Nephron (organoid): Measurements from ENCODE around the gene LRRTM4.

ENCODE experiments used
- H3K27ac Mint-ChIP-seq, 3 experiments: 2 replicates each; pipeline ENCODE4 v1.8.0; 2020; ENCODE audit warnings: mixed read lengths in 3 of 3, mild to moderate bottlenecking in 2 of 3, moderate library complexity in 1 of 3
- H3K27me3 Mint-ChIP-seq: 2 replicates; pipeline ENCODE4 v1.8.0; 2021; ENCODE audit warnings: low read depth, mild to moderate bottlenecking, moderate library complexity, mixed read lengths
- H3K36me3 Mint-ChIP-seq: 2 replicates; pipeline ENCODE4 v1.8.0; 2020; ENCODE audit warnings: low read depth, mixed read lengths
- H3K4me1 Mint-ChIP-seq: 2 replicates; pipeline ENCODE4 v1.8.0; 2020; ENCODE audit warnings: mixed read lengths
- H3K4me3 Mint-ChIP-seq, 3 experiments: 2 replicates each; pipeline ENCODE4 v1.8.0; 2020; ENCODE audit warnings: mild to moderate bottlenecking in 3 of 3, mixed read lengths in 3 of 3, moderate library complexity in 2 of 3
- H3K9me3 Mint-ChIP-seq: 2 replicates; pipeline ENCODE4 v1.8.0; 2020; ENCODE audit warnings: mixed read lengths
- TF ChIP-seq, protein P1 (sequence below), 3 experiments: fragments of 200-600 bp; sonication (generic); IDR thresholded peaks; one replicate each; pipeline ENCODE4 v1.5.0; 2021; ENCODE audit warnings: antibody characterized with exemption in 3 of 3; ENCODE audit not compliant: unreplicated experiment in 3 of 3

The LRRTM4 gene

GRCh38 chr2:77008853-77009252 is 513.3 kb downstream of the LRRTM4 start:
- Mint-ChIP-seq H3K27me3 (no peaks in the 10 kb centered on the region), H3K9me3 (peaks cover 5% of the 10 kb centered on the region), H3K36me3 (no peaks in the 10 kb centered on the region), H3K4me3 (no peak overlapping the region), H3K4me1 (no peaks in the 10 kb centered on the region), H3K27ac (no peak overlapping the region)
- TF ChIP-seq, protein P1, sequence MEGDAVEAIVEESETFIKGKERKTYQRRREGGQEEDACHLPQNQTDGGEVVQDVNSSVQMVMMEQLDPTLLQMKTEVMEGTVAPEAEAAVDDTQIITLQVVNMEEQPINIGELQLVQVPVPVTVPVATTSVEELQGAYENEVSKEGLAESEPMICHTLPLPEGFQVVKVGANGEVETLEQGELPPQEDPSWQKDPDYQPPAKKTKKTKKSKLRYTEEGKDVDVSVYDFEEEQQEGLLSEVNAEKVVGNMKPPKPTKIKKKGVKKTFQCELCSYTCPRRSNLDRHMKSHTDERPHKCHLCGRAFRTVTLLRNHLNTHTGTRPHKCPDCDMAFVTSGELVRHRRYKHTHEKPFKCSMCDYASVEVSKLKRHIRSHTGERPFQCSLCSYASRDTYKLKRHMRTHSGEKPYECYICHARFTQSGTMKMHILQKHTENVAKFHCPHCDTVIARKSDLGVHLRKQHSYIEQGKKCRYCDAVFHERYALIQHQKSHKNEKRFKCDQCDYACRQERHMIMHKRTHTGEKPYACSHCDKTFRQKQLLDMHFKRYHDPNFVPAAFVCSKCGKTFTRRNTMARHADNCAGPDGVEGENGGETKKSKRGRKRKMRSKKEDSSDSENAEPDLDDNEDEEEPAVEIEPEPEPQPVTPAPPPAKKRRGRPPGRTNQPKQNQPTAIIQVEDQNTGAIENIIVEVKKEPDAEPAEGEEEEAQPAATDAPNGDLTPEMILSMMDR (IDR thresholded peaks at IDR 0.05; ENCODE audit: unreplicated experiment in 3 of 3), result no peak

GRCh38 chr2:77007686-77008085 is 514.5 kb downstream of the LRRTM4 start:
- Mint-ChIP-seq H3K4me1 (no peaks in the 10 kb centered on the region), H3K4me3 (no peak overlapping the region), H3K27me3 (no peaks in the 10 kb centered on the region), H3K27ac (no peak overlapping the region), H3K36me3 (no peaks in the 10 kb centered on the region), H3K9me3 (peaks cover 5% of the 10 kb centered on the region)
- TF ChIP-seq, protein P1 (IDR thresholded peaks at IDR 0.05; ENCODE audit: unreplicated experiment in 3 of 3), result no peak

DNA sequence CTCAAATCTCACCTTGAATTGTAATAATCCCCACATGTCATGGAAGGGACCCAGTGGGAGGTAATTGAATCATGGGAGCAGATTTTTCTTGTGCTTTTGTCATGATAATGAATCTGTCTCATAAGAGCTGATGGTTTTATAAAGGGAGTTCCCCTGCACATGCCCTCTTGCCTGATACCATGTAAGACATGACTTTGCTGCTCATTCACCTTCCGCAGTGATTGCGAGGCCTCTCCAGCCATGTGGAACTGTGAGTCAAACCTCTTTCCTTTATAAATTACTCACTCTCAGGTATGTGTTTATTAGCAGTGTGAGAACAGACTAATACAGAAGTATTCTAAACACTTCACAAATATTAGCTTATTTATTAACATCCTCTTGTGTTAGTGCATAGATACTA is 516.7 kb downstream of the LRRTM4 start:
- H3K4me3 Mint-ChIP-seq, result no peak overlapping the region
- H3K4me1 Mint-ChIP-seq, result no peaks in the 10 kb centered on the region
- TF ChIP-seq, protein P1 (IDR thresholded peaks at IDR 0.05; ENCODE audit: unreplicated experiment in 3 of 3), result no peak
- H3K27ac Mint-ChIP-seq, result no peak overlapping the region
- H3K9me3 Mint-ChIP-seq, result peaks cover 3% of the 10 kb centered on the region
- no peaks in the 10 kb centered on the region for H3K27me3 Mint-ChIP-seq
- no peaks in the 10 kb centered on the region for H3K36me3 Mint-ChIP-seq

DNA sequence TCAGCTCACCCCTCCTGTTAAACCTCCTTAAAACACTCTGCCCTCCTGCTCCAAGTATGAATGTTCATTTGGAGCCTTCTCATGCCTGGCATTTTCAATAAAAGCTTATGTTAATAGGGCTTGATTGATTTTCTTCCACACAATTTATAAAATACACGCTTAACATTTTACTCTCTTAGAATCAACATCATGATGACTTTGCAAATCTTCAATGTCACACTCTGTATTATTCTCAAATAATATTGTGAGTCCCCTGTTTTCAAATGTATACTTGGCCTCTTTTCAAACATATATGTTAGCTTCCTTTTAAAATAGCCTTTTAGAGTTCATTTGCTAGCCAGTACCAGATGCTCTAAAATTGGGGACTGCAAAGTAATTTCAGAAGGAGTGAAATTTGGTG is 520.3 kb downstream of the LRRTM4 start:
- H3K36me3 Mint-ChIP-seq, result no peaks in the 10 kb centered on the region
- H3K4me3 Mint-ChIP-seq, result no peak overlapping the region
- peaks cover 8% of the 10 kb centered on the region for H3K4me1 Mint-ChIP-seq
- H3K9me3 Mint-ChIP-seq, result no peaks in the 10 kb centered on the region
- TF ChIP-seq, protein P1 (IDR thresholded peaks at IDR 0.05; ENCODE audit: unreplicated experiment in 3 of 3), result no peak
- H3K27me3 Mint-ChIP-seq, result no peaks in the 10 kb centered on the region
- no peak overlapping the region for H3K27ac Mint-ChIP-seq

GRCh38 chr2:76998704-76999103 is 523.5 kb downstream of the LRRTM4 start:
- H3K27me3 Mint-ChIP-seq, result no peaks in the 10 kb centered on the region
- no peaks in the 10 kb centered on the region for H3K36me3 Mint-ChIP-seq
- H3K9me3 Mint-ChIP-seq, result no peaks in the 10 kb centered on the region
- peaks cover 8% of the 10 kb centered on the region for H3K4me1 Mint-ChIP-seq
- no peak overlapping the region for H3K4me3 Mint-ChIP-seq
- TF ChIP-seq, protein P1 (IDR thresholded peaks at IDR 0.05; ENCODE audit: unreplicated experiment in 3 of 3), result no peak
- H3K27ac Mint-ChIP-seq, result no peak overlapping the region

GRCh38 chr2:76998152-76998551 is 524.0 kb downstream of the LRRTM4 start:
- H3K27me3 Mint-ChIP-seq, result no peaks in the 10 kb centered on the region
- H3K27ac Mint-ChIP-seq, result no peak overlapping the region
- no peak overlapping the region for H3K4me3 Mint-ChIP-seq
- no peaks in the 10 kb centered on the region for H3K36me3 Mint-ChIP-seq
- TF ChIP-seq, protein P1 (IDR thresholded peaks at IDR 0.05; ENCODE audit: unreplicated experiment in 3 of 3), result no peak
- H3K9me3 Mint-ChIP-seq, result no peaks in the 10 kb centered on the region
- H3K4me1 Mint-ChIP-seq, result peaks cover 8% of the 10 kb centered on the region
